Measurements from ENCODE around the gene HDAC5.

The HDAC5 gene

DNA sequence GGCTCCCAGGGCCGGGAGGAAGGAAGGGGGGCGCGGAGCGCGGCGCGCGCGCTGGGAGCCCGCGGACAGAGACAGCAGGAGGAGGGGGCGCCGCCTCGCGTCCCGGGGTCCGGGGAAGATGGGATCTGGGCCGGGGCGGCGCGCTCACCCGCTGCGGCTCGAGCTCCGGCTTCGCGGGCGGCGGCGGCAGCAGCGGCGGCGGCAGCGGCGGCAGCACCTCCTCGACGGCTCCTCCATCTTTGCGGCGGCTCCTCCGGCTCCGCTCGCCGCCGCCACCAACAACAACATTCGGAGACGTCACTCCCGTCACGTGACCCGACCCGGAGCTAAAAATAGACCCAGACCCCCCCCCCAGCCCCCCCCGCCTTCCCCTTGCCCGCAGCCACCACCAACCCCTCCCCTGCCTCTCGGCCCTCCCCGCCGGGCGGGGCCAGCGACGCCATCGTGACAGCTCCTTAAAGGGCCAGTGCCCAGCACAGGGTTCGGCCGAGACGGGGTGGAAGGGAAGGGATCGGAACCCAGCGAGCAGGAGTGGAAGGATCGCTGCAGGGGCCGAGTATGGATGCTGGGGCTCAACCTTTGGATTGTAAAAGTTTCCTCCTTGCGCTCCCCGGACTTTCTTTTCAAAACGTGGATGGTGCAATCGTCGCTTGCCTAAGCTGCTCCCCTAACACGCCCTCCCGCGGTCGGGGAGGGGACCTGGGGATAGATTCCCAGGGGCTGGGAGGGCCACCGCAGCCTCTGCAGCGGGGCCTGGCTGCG, at the start of gene HDAC5:
TSS of gene HDAC5 (minus strand) at position 286 of the 762 bp plus-strand sequence. CDS start 6,126 bp downstream, outside the sequence.
- DNase-seq (ENCODE audit: low spot score) = peak; percentile 97
- no peak for TF ChIP-seq CTCF (IDR thresholded peaks at IDR 0.05; ENCODE audit: extremely low read depth, missing control alignments)

GRCh38 chr17:44171931-44172455, 48.6 kb upstream of the HDAC5 start:
- TF ChIP-seq CTCF (IDR thresholded peaks at IDR 0.05; ENCODE audit: extremely low read depth, missing control alignments) = no peak
- no peak for DNase-seq (ENCODE audit: low spot score)

DNA sequence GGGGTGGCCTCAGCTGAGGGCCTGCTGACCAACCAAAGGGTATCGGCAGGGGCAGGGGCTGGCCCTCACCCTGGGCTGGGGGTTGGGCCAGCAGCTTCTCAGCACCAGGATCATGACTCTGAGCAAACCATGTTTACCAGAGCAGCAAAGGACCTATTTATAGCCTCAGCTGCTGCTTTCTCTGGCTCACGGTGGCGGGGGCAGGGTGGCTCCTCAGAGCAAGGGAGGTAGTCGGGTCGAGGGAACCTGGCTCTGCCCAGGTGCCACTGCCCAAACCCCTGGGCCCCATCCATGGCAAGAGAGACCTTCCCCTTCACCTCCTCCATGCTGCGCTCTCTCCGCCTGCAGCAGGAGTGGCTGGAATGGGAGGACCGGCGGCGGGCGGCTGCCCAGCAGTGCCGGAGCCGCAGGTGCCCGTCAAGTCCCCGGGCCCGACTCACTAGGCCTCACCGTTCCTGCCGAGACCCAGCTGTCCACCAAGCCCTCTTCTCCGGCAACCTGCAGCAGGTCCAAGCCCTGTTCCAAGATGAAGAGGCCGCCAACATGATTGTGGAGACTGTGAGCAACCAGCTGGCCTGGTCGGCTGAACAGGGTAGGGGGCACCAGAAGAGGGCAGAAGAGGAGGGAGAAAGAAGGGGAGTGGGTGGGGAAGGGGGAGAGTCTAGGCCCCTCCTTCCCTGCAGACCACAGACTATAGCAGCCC, 47.2 kb upstream of the HDAC5 start, which contains the start of gene ASB16:
TSS of gene ASB16 (plus strand) at position 206 of the 703 bp plus-strand sequence. CDS start at position 292, 86 bp downstream.
- DNase-seq (ENCODE audit: low spot score) = no peak
- no peak for TF ChIP-seq CTCF (IDR thresholded peaks at IDR 0.05; ENCODE audit: extremely low read depth, missing control alignments)

DNA sequence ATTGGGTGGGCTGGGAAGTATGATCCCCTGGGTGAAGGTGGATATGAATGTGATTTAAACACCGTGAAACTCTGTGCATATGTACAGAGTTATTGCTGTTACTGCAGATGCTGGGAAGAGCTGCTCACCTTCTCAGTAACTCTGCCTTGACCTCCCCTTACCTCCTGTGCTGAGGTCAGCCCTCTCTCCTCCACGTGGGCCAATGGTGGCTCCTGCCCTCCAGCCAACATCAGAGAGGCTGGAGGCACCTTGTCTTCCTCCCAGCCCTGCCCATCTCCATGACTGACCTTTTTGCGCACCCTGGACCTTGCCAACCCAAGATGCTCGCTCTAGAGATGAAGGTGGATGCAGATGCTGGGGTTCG, 46.7 kb upstream of the HDAC5 start:
- TF ChIP-seq CTCF (IDR thresholded peaks at IDR 0.05; ENCODE audit: extremely low read depth, missing control alignments) = no peak
- no peak for DNase-seq (ENCODE audit: low spot score)

GRCh38 chr17:44167181-44167861, 43.9 kb upstream of the HDAC5 start:
- DNase-seq (ENCODE audit: low spot score) = no peak

DNA sequence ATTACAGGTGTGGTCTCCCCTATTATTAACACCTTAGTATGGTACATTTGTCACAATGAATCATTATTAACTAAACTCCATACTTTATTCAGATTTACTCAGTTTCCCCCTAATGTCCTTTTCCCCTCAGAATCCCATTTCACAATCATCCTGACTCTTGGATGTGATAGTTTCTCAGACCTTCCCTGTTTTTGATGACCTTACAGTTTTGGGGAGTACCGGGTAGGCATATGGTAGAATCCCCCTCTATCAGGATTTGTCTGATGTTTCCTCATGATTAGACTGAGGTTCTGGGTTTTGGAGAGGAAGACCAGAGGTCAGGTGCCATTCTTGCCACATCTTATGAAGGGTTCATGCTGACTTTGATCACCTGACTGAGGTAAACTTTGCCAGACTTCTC, 41.0 kb upstream of the HDAC5 start:
- TF ChIP-seq CTCF (IDR thresholded peaks at IDR 0.05; ENCODE audit: extremely low read depth, missing control alignments) = no peak
- no peak for DNase-seq (ENCODE audit: low spot score)

More at GRCh38 chr17:44167181-44167861, 43.9 kb upstream of the HDAC5 start:
- no peak for TF ChIP-seq CTCF (IDR thresholded peaks at IDR 0.05; ENCODE audit: extremely low read depth, missing control alignments)
